GM04504 (cell line): Measurements from ENCODE around the gene DHRS12.

Experiments
- DNase-seq: peaks from one replicate; pipeline ENCODE4 v3.0.0-alpha.2; 2012; ENCODE audit warnings: low read depth

The DHRS12 gene

GRCh38 chr13:51758691-51759090 is 45.3 kb downstream of the DHRS12 start:
- DNase-seq = no peak

DNA sequence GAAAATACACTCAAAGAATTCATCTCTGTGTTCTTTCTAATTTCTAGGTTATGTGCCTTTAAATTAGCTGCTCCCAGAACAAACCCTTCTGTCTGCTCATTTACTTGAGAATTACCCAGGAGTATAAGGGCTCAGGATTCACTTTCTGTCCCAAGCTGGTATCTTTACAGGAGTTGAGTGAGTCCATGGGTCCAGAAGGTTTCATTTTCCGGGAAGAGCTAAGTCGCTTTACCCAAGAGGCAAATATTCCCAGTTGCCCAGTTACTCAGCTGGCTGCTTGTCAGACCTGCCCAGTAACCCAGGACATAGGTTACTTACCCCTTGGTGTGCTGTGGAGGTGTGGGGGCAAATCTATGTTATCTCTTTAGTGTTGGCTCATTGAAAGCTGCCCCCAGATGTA is 47.3 kb downstream of the DHRS12 start:
- no peak for DNase-seq

- DNase-seq = no peak
These were observed 56.2 kb downstream of the DHRS12 start for GRCh38 chr13:51747438-51748434.

DNA sequence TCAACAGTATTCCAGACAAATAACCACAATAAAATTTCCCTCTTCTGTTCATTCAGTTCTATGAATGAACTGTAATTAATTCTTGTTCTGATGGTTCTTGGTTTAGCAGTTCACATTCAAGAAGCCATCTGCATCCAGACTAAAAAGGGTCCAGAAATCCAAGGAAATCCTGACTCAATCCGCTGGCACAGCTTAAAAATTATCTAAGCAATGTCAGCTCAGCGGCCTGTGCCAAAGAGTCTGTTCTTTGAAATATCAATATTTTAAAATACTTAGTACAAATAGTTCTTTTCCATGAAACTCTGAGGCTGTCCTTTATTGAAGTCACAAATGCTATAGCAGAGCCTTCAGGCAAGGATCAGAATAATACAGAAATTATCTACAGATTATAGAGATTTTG is 57.2 kb downstream of the DHRS12 start:
- DNase-seq = no peak

DNA sequence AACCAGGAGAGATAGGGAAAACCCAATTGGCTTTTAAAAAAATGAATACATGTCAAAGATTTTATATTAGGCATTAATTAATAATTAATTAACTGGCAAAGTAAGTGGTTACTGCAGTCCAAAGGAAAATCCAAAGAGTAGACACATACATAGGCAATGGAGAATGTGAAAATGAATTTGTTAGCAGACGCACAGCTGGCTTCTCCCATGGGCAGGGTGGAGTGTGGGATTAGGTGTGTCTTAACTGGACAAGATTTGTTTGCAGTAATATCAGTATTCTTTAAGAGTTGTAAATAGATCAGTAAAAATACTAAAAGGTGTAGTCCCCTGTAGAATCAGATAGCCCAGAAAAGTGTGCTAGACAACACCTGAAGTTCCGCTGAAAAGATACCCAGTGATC is 58.7 kb downstream of the DHRS12 start:
- no peak for DNase-seq

DNA sequence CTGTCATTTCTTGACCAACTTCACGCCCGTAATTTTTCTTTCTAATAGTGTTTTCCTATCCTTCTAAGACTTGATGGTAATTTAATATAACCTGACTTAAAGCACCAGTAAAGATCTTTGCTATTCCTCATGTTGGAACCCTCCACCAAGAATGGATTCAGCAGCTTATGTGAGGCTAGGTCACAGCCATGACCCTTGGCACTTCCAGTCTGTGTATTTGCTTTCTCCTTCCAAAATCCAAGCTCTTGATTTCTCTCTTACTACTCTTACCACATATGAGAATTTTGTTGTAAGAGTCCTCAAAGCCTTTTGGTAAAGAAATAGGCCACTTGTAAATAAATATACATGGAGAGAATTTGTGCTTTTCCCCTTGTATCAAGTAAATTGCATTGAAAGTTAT is 61.4 kb downstream of the DHRS12 start:
- no peak for DNase-seq

- no peak for DNase-seq
These were observed 61.9 kb downstream of the DHRS12 start for GRCh38 chr13:51742031-51742430.

- DNase-seq = no peak
These were observed 63.3 kb downstream of the DHRS12 start for GRCh38 chr13:51740698-51741097.

DNA sequence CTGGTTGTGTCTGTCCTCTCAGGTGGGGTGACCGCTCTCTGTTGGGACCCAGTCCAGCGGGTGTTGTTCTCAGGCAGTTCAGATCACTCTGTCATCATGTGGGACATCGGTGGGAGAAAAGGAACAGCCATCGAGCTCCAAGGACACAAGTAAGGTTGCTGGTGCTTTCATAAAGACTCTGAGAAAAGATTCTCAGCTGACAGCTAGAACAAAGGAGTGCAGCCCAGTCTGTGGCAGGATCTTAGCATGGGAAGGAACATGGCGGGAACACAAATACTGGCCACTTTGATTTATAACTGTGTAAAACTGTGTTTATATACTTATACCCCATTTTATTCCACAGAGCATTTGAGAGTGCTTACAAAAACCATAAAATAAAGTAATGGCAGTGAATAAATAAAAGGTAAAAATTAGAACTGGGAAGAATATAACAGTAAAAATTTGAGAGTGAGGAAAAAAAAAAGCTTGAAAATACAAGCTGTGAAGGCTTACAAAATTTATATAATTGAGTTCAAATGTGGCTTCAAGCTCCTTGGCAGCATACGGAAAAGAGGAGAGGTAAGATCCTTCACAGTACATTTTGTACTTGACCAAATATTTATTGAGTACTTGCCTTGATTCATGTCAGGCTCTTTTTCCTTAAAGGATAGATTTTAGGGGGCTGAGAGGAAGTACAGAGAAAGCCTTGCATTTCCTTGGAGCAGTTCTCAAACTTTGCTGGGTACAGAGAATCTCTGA is 64.8 kb downstream of the DHRS12 start:
- no peak for DNase-seq

DNA sequence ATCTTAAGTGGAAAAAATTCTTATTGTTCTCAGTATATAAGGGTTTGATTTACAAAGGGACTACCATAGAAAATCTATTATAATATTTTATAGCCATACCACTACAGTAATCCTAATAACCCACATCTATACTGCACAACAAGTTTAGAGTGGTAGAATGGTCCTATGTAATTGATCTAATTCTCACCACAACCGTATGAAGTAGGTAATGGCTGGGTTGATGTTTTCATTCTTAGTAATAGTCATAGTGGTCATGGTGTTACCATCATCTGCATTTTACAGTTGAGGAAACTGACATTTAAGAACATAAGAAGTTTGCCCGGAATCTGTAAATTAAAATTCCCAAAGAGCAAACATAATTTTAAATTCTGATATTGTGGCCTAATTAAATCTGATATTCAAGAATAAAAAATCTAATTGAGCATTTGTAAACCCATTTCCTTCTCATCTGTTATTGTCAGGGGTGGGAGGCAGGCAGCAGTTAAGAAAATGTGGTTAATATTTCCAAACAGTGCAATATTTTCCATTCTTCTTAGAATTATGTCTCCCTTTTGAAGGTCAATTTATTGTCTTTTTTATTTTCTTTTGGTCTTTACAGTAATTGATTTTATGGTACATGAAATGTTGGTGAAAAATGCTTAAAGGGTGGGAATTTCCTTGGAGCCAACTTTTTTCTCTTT is 65.6 kb downstream of the DHRS12 start:
- no peak for DNase-seq

DNA sequence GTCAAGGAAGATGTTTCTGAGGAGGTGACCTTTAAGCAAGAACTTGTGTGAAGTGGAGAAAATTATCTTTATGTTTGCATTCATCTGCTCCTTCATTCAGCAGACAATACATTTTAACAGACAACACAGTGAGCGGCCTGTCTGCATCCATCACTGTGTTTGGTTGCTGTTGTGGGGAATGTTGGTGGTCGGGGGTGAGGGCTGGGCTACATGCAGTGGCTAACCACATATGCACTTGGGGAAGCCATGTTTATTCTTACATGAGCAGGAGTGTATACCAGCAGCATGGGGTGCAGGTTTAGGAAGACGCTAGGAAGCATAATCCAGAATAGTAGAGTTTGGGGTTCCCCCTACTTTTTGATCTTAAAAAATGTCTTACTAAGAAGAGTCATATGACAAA is 66.4 kb downstream of the DHRS12 start:
- no peak for DNase-seq

DNA sequence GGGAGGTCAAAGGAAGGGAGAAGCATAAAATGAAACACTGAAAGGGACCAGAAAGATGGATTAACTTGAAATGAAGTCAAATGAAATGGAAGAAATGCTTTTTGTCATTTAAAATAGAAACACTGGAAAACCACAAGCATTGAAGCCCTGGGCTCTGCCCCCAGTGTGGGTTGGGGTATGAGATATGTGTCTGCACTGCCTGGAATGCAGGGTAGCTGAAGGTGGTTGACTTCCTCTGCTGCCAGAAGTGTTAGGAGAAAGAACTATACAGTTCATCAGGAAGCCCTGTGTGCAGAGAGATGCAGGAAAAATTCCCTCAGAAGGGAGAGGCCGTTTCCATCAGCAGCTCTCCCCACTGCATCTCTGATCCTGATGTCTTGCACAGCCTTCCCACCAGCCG is 69.2 kb downstream of the DHRS12 start:
- no peak for DNase-seq

DNA sequence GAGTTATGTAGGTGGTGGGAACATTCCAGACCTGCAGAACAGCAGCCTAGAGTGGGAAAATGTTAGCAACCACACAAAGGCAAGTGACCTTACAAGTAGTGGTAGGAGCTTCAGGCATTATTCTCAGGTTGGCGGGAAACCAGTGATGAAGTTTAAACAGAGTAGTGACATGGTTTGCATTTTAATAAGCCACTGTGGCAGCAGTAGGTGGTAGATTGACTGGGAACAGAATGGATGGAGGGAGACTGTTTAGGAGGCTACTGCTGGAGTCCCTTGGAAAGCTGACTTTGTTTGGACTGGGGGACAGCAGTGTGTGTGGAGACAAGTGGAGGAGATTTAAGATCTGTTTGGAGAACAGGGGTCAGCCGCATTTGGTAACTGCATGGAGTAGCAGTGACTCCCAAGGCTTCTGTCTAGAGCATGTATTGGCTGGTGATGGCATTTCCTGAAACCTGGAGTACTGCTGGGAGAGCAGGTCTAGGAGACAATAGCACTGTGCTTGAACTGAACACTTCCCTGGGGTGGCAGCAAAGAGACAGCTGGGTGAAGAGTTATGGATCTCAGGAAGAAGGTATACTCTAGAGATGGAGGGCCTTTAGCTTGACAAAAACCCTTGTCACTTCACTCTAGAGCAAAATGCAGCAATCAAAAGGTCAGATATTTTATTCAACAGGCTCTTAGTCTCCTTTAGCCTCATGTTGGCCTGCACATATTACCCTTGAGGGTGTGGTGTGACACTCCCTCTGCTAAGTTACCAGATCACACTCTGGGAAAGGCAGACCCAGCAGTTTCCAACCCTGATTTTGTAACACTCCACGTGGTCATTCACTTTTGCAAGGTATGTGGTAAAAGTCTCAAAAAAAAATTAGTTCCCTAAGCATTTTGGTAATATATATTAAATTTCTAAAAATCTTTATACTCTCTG is 70.3 kb downstream of the DHRS12 start:
- no peak for DNase-seq

GRCh38 chr13:51731759-51732158 is 72.2 kb downstream of the DHRS12 start:
- DNase-seq = no peak

GRCh38 chr13:51730927-51731326 is 73.0 kb downstream of the DHRS12 start:
- no peak for DNase-seq

- peak; percentile 71 for DNase-seq
These were observed 74.0 kb downstream of the DHRS12 start for GRCh38 chr13:51729866-51730553.

GRCh38 chr13:51728972-51729371 is 75.0 kb downstream of the DHRS12 start:
- DNase-seq = peak; percentile 72

GRCh38 chr13:51728275-51728673 is 75.7 kb downstream of the DHRS12 start:
- DNase-seq = no peak

DNA sequence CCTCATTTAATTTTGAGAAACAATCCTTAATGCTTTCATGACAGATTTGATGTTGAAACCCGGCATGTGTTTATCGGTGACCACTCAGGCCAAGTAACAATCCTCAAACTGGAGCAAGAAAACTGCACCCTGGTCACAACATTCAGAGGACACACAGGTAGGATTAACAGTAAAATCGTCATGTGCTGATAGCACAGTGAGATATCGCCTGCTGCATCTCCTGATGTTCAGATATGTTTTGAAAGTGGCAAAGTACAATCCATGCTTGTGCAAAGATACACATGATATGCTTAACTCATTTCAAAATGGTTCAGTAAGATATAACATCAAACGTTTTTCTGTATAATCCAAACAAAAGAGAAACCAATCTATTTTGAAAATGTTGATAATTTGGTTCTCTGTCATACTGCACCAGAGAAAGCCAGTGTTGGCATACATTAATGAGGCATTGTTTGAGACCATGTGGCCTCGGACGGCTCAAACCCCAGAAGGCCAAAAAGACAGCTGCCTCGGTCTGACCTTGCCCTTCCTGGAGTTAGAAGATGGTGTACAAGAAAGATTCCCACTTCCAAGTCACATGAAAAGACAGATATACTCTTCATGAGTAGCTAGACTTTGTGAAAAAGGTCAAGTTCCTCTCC is 76.2 kb downstream of the DHRS12 start:
- no peak for DNase-seq

DNA sequence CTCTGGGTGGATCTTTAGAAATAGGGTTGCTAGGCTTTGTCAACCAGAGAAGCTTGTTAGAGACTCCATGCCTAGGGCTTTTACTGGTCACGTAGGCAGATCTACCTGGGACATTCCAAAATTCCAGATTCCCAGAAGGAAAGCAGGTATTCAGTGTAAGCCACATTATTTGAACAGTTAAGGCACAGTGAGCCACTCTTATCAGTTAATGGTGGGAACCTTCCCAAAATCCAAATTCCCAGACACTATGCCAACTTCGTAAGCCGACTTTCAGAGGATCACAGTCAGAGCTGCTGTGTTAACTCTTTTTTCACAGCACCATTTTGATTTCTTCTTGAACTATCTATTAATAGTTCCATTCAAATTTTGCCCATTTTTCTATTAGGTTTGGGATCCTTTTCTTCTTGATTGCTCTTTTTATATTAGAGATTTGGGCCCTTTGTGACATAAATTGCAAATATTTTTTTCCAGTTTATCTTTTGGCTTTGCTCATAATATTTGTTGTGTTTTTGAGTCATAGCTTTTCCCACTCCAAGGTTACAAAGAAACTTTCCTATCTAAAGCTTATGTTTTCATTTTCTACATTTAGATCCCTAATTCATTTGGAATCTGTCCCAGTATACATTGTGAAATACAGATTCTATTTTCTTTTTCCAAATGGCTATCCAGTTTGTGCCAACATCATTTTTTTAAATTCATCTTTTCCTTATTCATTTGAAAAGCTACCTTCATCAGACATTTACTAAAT is 77.3 kb downstream of the DHRS12 start:
- DNase-seq = no peak
